GM12878 (cell line): ENCODE results near the gene LCAT. TPM values are rescaled to one million over a fixed set of nuclear protein-coding genes. Genes with fewer than 3 reads are reported as not detected.

Source experiments
- ATAC-seq: fragments of 200-7000 bp; cut with Tn5 transposase; 3 replicates; pipeline ENCODE4 v1.9.1; 2020; ENCODE audit warnings: mild to moderate bottlenecking, moderate library complexity
- BruUV-seq: library from RNA; stranded (reverse); fragments of 400-500 nt; replicated peaks from 2 replicates; lab custom pipeline; 2021; lab: Mats Ljungman, UMichigan
- CTCF ChIA-PET: fragments of 300-600 bp; sonication (Branson Sonifier 250); formaldehyde crosslinking; extraction: SDS; loops from one replicate; lab custom pipeline; 2021; ENCODE audit warnings: inconsistent platforms; lab: Yijun Ruan, JAX
- POLR2A ChIA-PET: fragments of 350-600 bp; formaldehyde crosslinking; extraction: SDS; loops from one replicate; lab custom pipeline; 2021; ENCODE audit warnings: inconsistent platforms; lab: Charles Lee
- RAD21 ChIA-PET: fragments of 300-600 bp; sonication (Branson Sonifier 250); formaldehyde crosslinking; loops from one replicate; lab custom pipeline; 2023; ENCODE audit warnings: antibody characterized with exemption; ENCODE audit not compliant: unreplicated experiment; lab: Charles Lee
- SMC1A ChIA-PET: fragments of 300-600 bp; sonication (Branson Sonifier 250); formaldehyde crosslinking; loops from one replicate; lab custom pipeline; 2023; ENCODE audit not compliant: unreplicated experiment, uncharacterized antibody; lab: Charles Lee
- DNase-seq: peaks from one replicate; pipeline ENCODE4 v3.0.0-alpha.2; 2011; ENCODE audit warnings: low read depth, low spot score
- FAIRE-seq: peaks from 3 replicates; lab custom pipeline; 2011; peaks lifted over from hg19 to GRCh38; lab: Jason Lieb, UNC
- H2AFZ ChIP-seq: 2 replicates; pipeline ENCODE4 v1.6.0; 2011; ENCODE audit warnings: low read depth, low read length, control low read depth; ENCODE audit not compliant: control insufficient read depth
- H3K27ac ChIP-seq: 2 replicates; pipeline ENCODE4 v1.5.1; 2011; ENCODE audit warnings: control low read depth; ENCODE audit not compliant: control insufficient read depth, insufficient read depth
- H3K27me3 ChIP-seq, 2 experiments: replicated peaks in 1 of 2; 2 replicates each; pipeline versions ENCODE4 v1.6.0 to v1.6.1; 2011; ENCODE audit warnings: low read length in 1 of 2; ENCODE audit not compliant: control insufficient read depth in 2 of 2, insufficient read depth in 2 of 2
- H3K36me3 ChIP-seq, 2 experiments: 2 replicates each; pipeline ENCODE4 v1.5.1; 2011; ENCODE audit warnings: low read length in 1 of 2; ENCODE audit not compliant: control insufficient read depth in 2 of 2, insufficient read depth in 2 of 2
- H3K4me1 ChIP-seq: 2 replicates; pipeline ENCODE4 v1.6.1; 2011; ENCODE audit warnings: mild to moderate bottlenecking, low read length, moderate library complexity, mixed read lengths; ENCODE audit not compliant: control insufficient read depth, insufficient read depth
- H3K4me2 ChIP-seq: 2 replicates; pipeline ENCODE4 v1.6.0; 2011; ENCODE audit warnings: control low read depth; ENCODE audit not compliant: control insufficient read depth, insufficient read depth
- H3K4me3 ChIP-seq: fragments of 200-600 bp; sonication (generic); 2 replicates; pipeline ENCODE4 v1.5.1; 2016
- H3K79me2 ChIP-seq: 2 replicates; pipeline ENCODE4 v1.6.0; 2011; ENCODE audit warnings: low read length; ENCODE audit not compliant: control insufficient read depth, insufficient read depth
- H3K9ac ChIP-seq: 2 replicates; pipeline ENCODE4 v1.8.0; 2011; ENCODE audit warnings: low read length, control low read depth, mixed read lengths; ENCODE audit not compliant: control insufficient read depth, insufficient read depth
- H3K9me3 ChIP-seq: replicated peaks from 3 replicates; pipeline ENCODE4 v1.5.1; 2011; ENCODE audit warnings: mild to moderate bottlenecking, low read length; ENCODE audit not compliant: control insufficient read depth, insufficient read depth
- H4K20me1 ChIP-seq: 2 replicates; pipeline ENCODE4 v1.6.0; 2011; ENCODE audit not compliant: control insufficient read depth, insufficient read depth
- BCL11A ChIP-seq: IDR thresholded peaks from 2 replicates; pipeline ENCODE4 v1.6.1; 2011; ENCODE audit warnings: low read depth, low read length
- CHD4 ChIP-seq: fragments of 200-600 bp; sonication (generic); IDR thresholded peaks from 2 replicates; pipeline ENCODE4 v1.6.1; 2016; ENCODE audit warnings: mild to moderate bottlenecking
- EZH2 ChIP-seq: IDR thresholded peaks from 2 replicates; pipeline ENCODE4 v1.6.1; 2012; ENCODE audit warnings: low read depth, mild to moderate bottlenecking, control low read depth, inconsistent platforms, low read length, borderline replicate concordance; ENCODE audit not compliant: control insufficient read depth
- FOXK2 ChIP-seq: fragments of 450-650 bp; IDR thresholded peaks from 2 replicates; pipeline ENCODE4 v1.6.1; 2017; ENCODE audit warnings: mild to moderate bottlenecking, moderate library complexity
- IKZF1 ChIP-seq: fragments of 450-650 bp; conservative IDR thresholded peaks from 2 replicates; pipeline ENCODE4 v1.6.1; 2017; ENCODE audit warnings: antibody characterized with exemption, mild to moderate bottlenecking
- MXI1 ChIP-seq: fragments of 150-350 bp; IDR thresholded peaks from 2 replicates; pipeline ENCODE4 v1.6.1; 2011; ENCODE audit warnings: low read depth, mild to moderate bottlenecking, inconsistent platforms, low read length, improper control_type of control experiment
- PML ChIP-seq: IDR thresholded peaks from 2 replicates; pipeline ENCODE4 v1.6.1; 2012; ENCODE audit warnings: low read length, inconsistent platforms
- POU2F2 ChIP-seq: IDR thresholded peaks from 3 replicates; pipeline ENCODE4 v1.6.1; 2011; ENCODE audit warnings: low read depth, mild to moderate bottlenecking, low read length, borderline replicate concordance
- RBBP5 ChIP-seq: fragments of 200-600 bp; sonication (generic); conservative IDR thresholded peaks from 2 replicates; pipeline ENCODE4 v1.6.1; 2016
- RELA ChIP-seq: fragments of 450-650 bp; IDR thresholded peaks from 2 replicates; pipeline ENCODE4 v1.8.0; 2014; ENCODE audit warnings: borderline replicate concordance; ENCODE audit not compliant: partially characterized antibody
- TCF7 ChIP-seq: IDR thresholded peaks from 2 replicates; pipeline ENCODE4 v1.6.1; 2014; ENCODE audit warnings: antibody characterized with exemption, borderline replicate concordance
- WGBS: methylation state at CpG from one replicate; pipeline ENCODE4 v1.1.6; 2016; ENCODE audit warnings: low lambda C conversion rate; ENCODE audit not compliant: insufficient replicate concordance, insufficient coverage; ENCODE audit errors: missing lambda C conversion rate; 5-methylcytosine and 5-hydroxymethylcytosine counted together
- in situ Hi-C: fragments of 300-500 bp; cut with MboI; formaldehyde crosslinking; loops from 9 replicates; pipeline ENCODE4 v1.14.3; 2018; ENCODE audit warnings: mixed read lengths
- intact Hi-C: fragments of 100-400 bp; cut with micrococcal nuclease; formaldehyde crosslinking; loops from one replicate; pipeline ENCODE4 v1.14.2; 2022; ENCODE audit not compliant: unreplicated experiment
- polyA plus RNA-seq, 11 experiments: library from polyadenylated mRNA; depleted of rRNA in 4 of 11; unstranded in 6 of 11; stranded (reverse) in 5 of 11; fragments of >200 nt; fragmentation: Nextera tagmentation in 4 of 11; fragmentation: Illumina TruSeq in 1 of 11; extraction: Ambion mirVana in 4 of 11; extraction: Trizol in 1 of 11; gene quantifications; 1 replicate in 1 of 11; 2 replicates in 10 of 11; pipeline versions ENCODE4 v1.2.1 to v1.2.3, GENCODE V29; 2011 to 2016; ENCODE audit warnings: inconsistent platforms in 2 of 11, missing spikeins in 2 of 11, low read depth in 1 of 11
- total RNA-seq, 4 experiments: library from RNA; depleted of rRNA in 3 of 4; stranded (reverse); fragments of >200 nt in 3 of 4; fragmentation: Illumina TruSeq in 1 of 4; extraction: Trizol in 1 of 4; gene quantifications; 2 replicates each; pipeline versions ENCODE4 v1.2.1 to v1.2.3, GENCODE V29; 2013 to 2021
- TF ChIP-seq, protein P1 (sequence below): IDR thresholded peaks from 2 replicates; pipeline ENCODE4 v1.6.1; 2011; ENCODE audit warnings: borderline replicate concordance, low read depth, mild to moderate bottlenecking, moderate library complexity, mixed read lengths, low read length; ENCODE audit not compliant: insufficient read depth; ENCODE audit errors: extremely low read length
- TF ChIP-seq, protein P2 (sequence below): IDR thresholded peaks from 2 replicates; pipeline ENCODE4 v1.6.1; 2011; ENCODE audit warnings: mild to moderate bottlenecking, low read depth, low read length, moderate library complexity; ENCODE audit not compliant: insufficient replicate concordance
- TF ChIP-seq, protein P3 (sequence below): fragments of 450-650 bp; IDR thresholded peaks from 2 replicates; pipeline ENCODE4 v1.6.1; 2017; ENCODE audit warnings: low read depth, mild to moderate bottlenecking, moderate library complexity

LCAT gene
- total and polyA plus RNA-seq, 10 of the 15 experiments (the other 5 are each of a cell fraction or from before 2014, with no cell fraction given) = 0.61 to 11.7 (median 3.3) TPM

DNA sequence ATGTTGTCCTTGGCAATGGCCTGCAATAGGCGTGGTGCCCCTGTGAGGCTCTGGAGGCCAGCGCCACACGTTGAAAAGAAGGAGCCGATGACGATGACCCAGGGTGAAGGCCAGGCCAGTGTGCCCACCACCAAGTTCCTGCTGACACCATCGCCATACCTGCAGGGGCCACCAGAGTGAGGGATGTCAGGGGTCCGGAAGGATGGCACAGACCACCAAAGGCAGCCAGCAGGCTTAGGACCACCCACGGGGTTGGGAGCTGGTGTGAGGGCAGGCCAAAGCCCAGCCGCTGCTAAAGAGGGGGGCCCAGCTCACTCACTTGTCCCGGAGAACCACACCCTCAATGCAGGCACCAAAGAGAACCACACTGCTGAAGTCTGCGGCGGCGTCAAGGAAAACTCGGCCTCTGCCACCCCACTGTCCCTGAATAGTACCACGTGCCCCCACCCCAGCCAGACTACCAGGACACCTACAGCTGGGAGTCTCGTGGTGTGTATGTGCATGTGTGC, 6.5 kb upstream of the LCAT start:
- in situ Hi-C loops = no loop called here
- CTCF ChIA-PET = interaction anchor here (1.4 kb wide), 1 partner anchor 66 kb away, joined by 3 read pairs; the partner anchor contains the start of gene NRN1L

More for the DNA sequence above, 6.5 kb upstream of the LCAT start:
- H3K4me2 ChIP-seq = no peak overlapping the region
- peaks cover 3% of the 10 kb centered on the region; the same call in 1 of the 2 replicates for H3K4me1 ChIP-seq
- TF ChIP-seq TCF7 = no peak
- TF ChIP-seq, protein P1, sequence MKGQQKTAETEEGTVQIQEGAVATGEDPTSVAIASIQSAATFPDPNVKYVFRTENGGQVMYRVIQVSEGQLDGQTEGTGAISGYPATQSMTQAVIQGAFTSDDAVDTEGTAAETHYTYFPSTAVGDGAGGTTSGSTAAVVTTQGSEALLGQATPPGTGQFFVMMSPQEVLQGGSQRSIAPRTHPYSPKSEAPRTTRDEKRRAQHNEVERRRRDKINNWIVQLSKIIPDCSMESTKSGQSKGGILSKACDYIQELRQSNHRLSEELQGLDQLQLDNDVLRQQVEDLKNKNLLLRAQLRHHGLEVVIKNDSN = no peak
- TF ChIP-seq, protein P2, sequence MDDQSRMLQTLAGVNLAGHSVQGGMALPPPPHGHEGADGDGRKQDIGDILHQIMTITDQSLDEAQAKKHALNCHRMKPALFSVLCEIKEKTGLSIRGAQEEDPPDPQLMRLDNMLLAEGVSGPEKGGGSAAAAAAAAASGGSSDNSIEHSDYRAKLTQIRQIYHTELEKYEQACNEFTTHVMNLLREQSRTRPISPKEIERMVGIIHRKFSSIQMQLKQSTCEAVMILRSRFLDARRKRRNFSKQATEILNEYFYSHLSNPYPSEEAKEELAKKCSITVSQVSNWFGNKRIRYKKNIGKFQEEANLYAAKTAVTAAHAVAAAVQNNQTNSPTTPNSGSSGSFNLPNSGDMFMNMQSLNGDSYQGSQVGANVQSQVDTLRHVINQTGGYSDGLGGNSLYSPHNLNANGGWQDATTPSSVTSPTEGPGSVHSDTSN = no peak
- no peak for TF ChIP-seq BCL11A
- TF ChIP-seq PML = no peak
- no peak for TF ChIP-seq MXI1
- no peak for TF ChIP-seq POU2F2
- TF ChIP-seq RBBP5 = no peak
- TF ChIP-seq IKZF1 = no peak
- TF ChIP-seq FOXK2 = no peak
- TF ChIP-seq EZH2 = no peak
- no peak for TF ChIP-seq RELA
- TF ChIP-seq CHD4 = no peak
- TF ChIP-seq, protein P3, sequence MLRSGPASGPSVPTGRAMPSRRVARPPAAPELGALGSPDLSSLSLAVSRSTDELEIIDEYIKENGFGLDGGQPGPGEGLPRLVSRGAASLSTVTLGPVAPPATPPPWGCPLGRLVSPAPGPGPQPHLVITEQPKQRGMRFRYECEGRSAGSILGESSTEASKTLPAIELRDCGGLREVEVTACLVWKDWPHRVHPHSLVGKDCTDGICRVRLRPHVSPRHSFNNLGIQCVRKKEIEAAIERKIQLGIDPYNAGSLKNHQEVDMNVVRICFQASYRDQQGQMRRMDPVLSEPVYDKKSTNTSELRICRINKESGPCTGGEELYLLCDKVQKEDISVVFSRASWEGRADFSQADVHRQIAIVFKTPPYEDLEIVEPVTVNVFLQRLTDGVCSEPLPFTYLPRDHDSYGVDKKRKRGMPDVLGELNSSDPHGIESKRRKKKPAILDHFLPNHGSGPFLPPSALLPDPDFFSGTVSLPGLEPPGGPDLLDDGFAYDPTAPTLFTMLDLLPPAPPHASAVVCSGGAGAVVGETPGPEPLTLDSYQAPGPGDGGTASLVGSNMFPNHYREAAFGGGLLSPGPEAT = no peak
- DNase-seq = no peak
- no peaks in the 10 kb centered on the region for H3K79me2 ChIP-seq
- no peak overlapping the region for H3K4me3 ChIP-seq
- 81% methylated on average over 16 of the region's 16 CpGs for WGBS
- no peak for FAIRE-seq
- ChIA-PET POLR2A (no interaction called here), SMC1A (no interaction called here), RAD21 (no interaction called here)
- H4K20me1 ChIP-seq = no peaks in the 10 kb centered on the region
- ATAC-seq = no peak
- H3K9ac ChIP-seq = no peak overlapping the region
- BruUV-seq = no TSS peak
- H3K9me3 ChIP-seq = no peaks in the 10 kb centered on the region
- no peak overlapping the region for H3K27ac ChIP-seq
- H3K36me3 ChIP-seq = peaks cover 0 to 11% of the 10 kb centered on the region in 2 experiments; a peak in 3 of 4 replicates
- intact Hi-C loops = no loop called here
- H2AFZ ChIP-seq = no peak overlapping the region
- H3K27me3 ChIP-seq = no peaks in the 10 kb centered on the region
